Kidney (tissue), 14 donors: ENCODE data around the gene OS9. TPM values are rescaled to one million over a fixed set of nuclear protein-coding genes. Genes with fewer than 3 reads are reported as not detected.
A peak's percentile ranks its signal among the peaks of the same experiment; 100 is the strongest.

ENCODE experiments used
- DNase-seq, 5 donors: peaks; one replicate each; pipeline ENCODE4 v3.0.0-alpha.2; 2013 to 2020
- FAIRE-seq: peaks from 2 replicates; lab custom pipeline; 2012; peaks lifted over from hg19 to GRCh38; lab: Jason Lieb, UNC
- H3K27ac ChIP-seq, 2 donors: one replicate each; pipeline ENCODE4 v1.7.0; 2013; ENCODE audit warnings: low read depth in 2 of 2, low read length in 2 of 2, inconsistent platforms in 1 of 2
- H3K27me3 ChIP-seq: one replicate; pipeline ENCODE4 v1.7.1; 2013; ENCODE audit warnings: low read length, inconsistent platforms; ENCODE audit not compliant: control insufficient read depth, insufficient read depth
- H3K36me3 ChIP-seq, 3 donors: one replicate each; pipeline versions ENCODE4 v1.7.0 to v1.7.1; 2013; ENCODE audit warnings: low read length in 3 of 3, control low read depth in 1 of 3, inconsistent platforms in 1 of 3; ENCODE audit not compliant: insufficient read depth in 3 of 3, control insufficient read depth in 2 of 3
- H3K4me1 ChIP-seq, 3 donors: one replicate each; pipeline versions ENCODE4 v1.7.0 to v1.7.1; 2013; ENCODE audit warnings: low read length in 3 of 3, inconsistent platforms in 1 of 3, low read depth in 1 of 3; ENCODE audit not compliant: control insufficient read depth in 2 of 3, insufficient read depth in 2 of 3
- H3K4me3 ChIP-seq, 3 donors: one replicate each; pipeline versions ENCODE4 v1.7.0 to v1.8.1; 2013; ENCODE audit warnings: low read length in 3 of 3, control low read depth in 1 of 3, inconsistent platforms in 1 of 3
- H3K9ac ChIP-seq, 3 donors: one replicate each; pipeline versions ENCODE4 v1.7.0 to v1.7.1; 2013; ENCODE audit warnings: low read length in 3 of 3, control low read depth in 1 of 3, inconsistent platforms in 1 of 3
- H3K9me3 ChIP-seq, 3 donors: one replicate each; pipeline versions ENCODE4 v1.7.0 to v1.7.1; 2013; ENCODE audit warnings: low read length in 3 of 3, control low read depth in 1 of 3, inconsistent platforms in 1 of 3; ENCODE audit not compliant: control insufficient read depth in 2 of 3, insufficient read depth in 1 of 3
- CTCF ChIP-seq: IDR thresholded peaks from 3 replicates; pipeline ENCODE4 v1.5.1; 2012; ENCODE audit warnings: mild to moderate bottlenecking, moderate library complexity, borderline replicate concordance; ENCODE audit not compliant: insufficient read depth; ENCODE audit errors: extremely low read depth
- intact Hi-C: fragments of 100-400 bp; cut with DNase I; formaldehyde crosslinking; loops from one replicate; pipeline ENCODE4 v1.11.1; 2022
- polyA plus RNA-seq: library from polyadenylated mRNA; stranded (reverse); fragments of 350-450 nt; fragmentation: Illumina TruSeq; extraction: RNeasy Lipid Tissue Mini Kit (QIAGEN cat#74804); gene quantifications from one replicate; pipeline ENCODE4 v1.2.3, GENCODE V29; 2014; ENCODE audit warnings: low read depth, low replicate concordance; ENCODE audit not compliant: insufficient read depth
- total RNA-seq: library from RNA; stranded (reverse); fragmentation: NEBNext Ultra II Directional; extraction: Animal tissue kit (Norgen Biotek cat#: 25700); gene quantifications from one replicate; pipeline ENCODE4 v1.2.1, GENCODE V29; 2021
- donor health status: control.
- donor health status: control.
- donor health status: control.
- donor health status: control.
- donor health status: control.
- donor health status: DM: yes; HTN: yes; CAD: no.
- donor health status: Normal renal cell carcinoma (clear cell type).

The OS9 gene
- total and polyA plus RNA-seq, 2 donors from 2014 or later: 256 to 325 TPM

GRCh38 chr12:57765003-57765697, 71.2 kb downstream of the OS9 start:
- FAIRE-seq (no peak), DNase-seq (peak in 4 of 5 donors; percentile 40 to 80 (median 54))
- intact Hi-C loops: no loop called here
- Histone ChIP-seq H3K4me1 (peaks cover 0 to 27% (median 17%) of the 10 kb centered on the region in 3 donors), H3K27ac (peak overlapping the region; percentile 27 to 57), H3K27me3 (peaks cover 30% of the 10 kb centered on the region), H3K9me3 (no peaks in the 10 kb centered on the region), H3K4me3 (peak overlapping the region in 2 of 3 donors; percentile 55 to 59), H3K9ac (peak overlapping the region in 2 of 3 donors; percentile 18 to 42), H3K36me3 (peaks cover 0 to 5% (median 0%) of the 10 kb centered on the region in 3 donors)
- TF ChIP-seq CTCF: peak; percentile 16

- peaks cover 0 to 5% (median 0%) of the 10 kb centered on the region in 3 donors for H3K36me3 ChIP-seq
- FAIRE-seq: no peak
- TF ChIP-seq CTCF: no peak
- peak overlapping the region; percentile 16 to 27 for H3K27ac ChIP-seq
- peak overlapping the region; percentile 3 to 59 (median 55) for H3K4me3 ChIP-seq
- peak in 2 of 5 donors; percentile 17 to 54 for DNase-seq
- H3K9ac ChIP-seq: peak overlapping the region in 2 of 3 donors; percentile 34 to 42
- H3K4me1 ChIP-seq: peaks cover 0 to 27% (median 17%) of the 10 kb centered on the region in 3 donors
- intact Hi-C loops: no loop called here
- peaks cover 30% of the 10 kb centered on the region for H3K27me3 ChIP-seq
- no peaks in the 10 kb centered on the region for H3K9me3 ChIP-seq
Measured at GRCh38 chr12:57765698-57766463, 71.9 kb downstream of the OS9 start.

- Histone ChIP-seq H3K9ac (peak within 1 kb of the TSS in 2 of 3 donors; percentile 34 to 42), H3K4me1 (peaks cover 0 to 30% (median 17%) of the 10 kb centered on the region in 3 donors), H3K4me3 (peak within 1 kb of the TSS; percentile 3 to 59 (median 55)), H3K27ac (peak within 1 kb of the TSS in 1 of 2 donors; percentile 27), H3K27me3 (peaks cover 30% of the 10 kb centered on the region), H3K9me3 (no peaks in the 10 kb centered on the region), H3K36me3 (peaks cover 0 to 5% (median 0%) of the 10 kb centered on the region in 3 donors)
- intact Hi-C loops: no loop called here
- FAIRE-seq (no peak), DNase-seq (peak in 3 of 5 donors; percentile 20 to 43 (median 24))
- TF ChIP-seq CTCF: no peak
Measured at GRCh38 chr12:57766464-57767304, 72.8 kb downstream of the OS9 start, which contains the start of gene CYP27B1. Gene CYP27B1, minus strand, starts transcription at chr12:57767078. Its CDS starts 37 bp downstream, at chr12:57767041.
